DOHH2 (cell line): ENCODE measurements around the gene TLE3.

Experiments
- H3F3A ChIP-seq: fragments of 200-600 bp; sonication (generic), shearing (Covaris generic); 2 replicates; pipeline ENCODE4 v1.6.0; 2016; ENCODE audit warnings: antibody characterized with exemption, mild to moderate bottlenecking; ENCODE audit not compliant: control insufficient read depth, insufficient read depth
- H3K27ac ChIP-seq: fragments of 200-600 bp; sonication (generic); 2 replicates; pipeline ENCODE4 v1.5.1; 2014; ENCODE audit warnings: low read depth, mild to moderate bottlenecking, low read length, moderate library complexity
- H3K27me3 ChIP-seq: fragments of 200-600 bp; sonication (generic); 2 replicates; pipeline ENCODE4 v1.6.1; 2014; ENCODE audit warnings: mild to moderate bottlenecking, low read length, mixed read lengths; ENCODE audit not compliant: control insufficient read depth
- H3K36me3 ChIP-seq: fragments of 200-600 bp; sonication (generic); 2 replicates; pipeline ENCODE4 v1.6.1; 2014; ENCODE audit warnings: mild to moderate bottlenecking, low read length, moderate library complexity, mixed read lengths; ENCODE audit not compliant: control insufficient read depth
- H3K4me1 ChIP-seq: fragments of 200-600 bp; sonication (generic); 2 replicates; pipeline ENCODE4 v1.6.1; 2014; ENCODE audit warnings: mild to moderate bottlenecking, low read length, mixed read lengths; ENCODE audit not compliant: control insufficient read depth
- H3K4me2 ChIP-seq: fragments of 200-600 bp; sonication (generic); 2 replicates; pipeline ENCODE4 v1.6.0; 2014; ENCODE audit warnings: mild to moderate bottlenecking, low read length, moderate library complexity
- H3K4me3 ChIP-seq: fragments of 200-600 bp; sonication (generic); 2 replicates; pipeline ENCODE4 v1.5.1; 2014; ENCODE audit warnings: mild to moderate bottlenecking, low read length, mixed read lengths
- H3K79me2 ChIP-seq: fragments of 200-600 bp; sonication (generic); 2 replicates; pipeline ENCODE4 v1.6.1; 2014; ENCODE audit warnings: mild to moderate bottlenecking, low read length, mixed read lengths; ENCODE audit not compliant: control insufficient read depth
- H3K9me2 ChIP-seq: fragments of 200-600 bp; sonication (generic); replicated peaks from 2 replicates; pipeline ENCODE4 v1.6.1; 2014; ENCODE audit warnings: mild to moderate bottlenecking, low read length, mixed read lengths; ENCODE audit not compliant: control insufficient read depth
- H3K9me3 ChIP-seq: fragments of 200-600 bp; sonication (generic); 2 replicates; pipeline ENCODE4 v1.6.1; 2014; ENCODE audit warnings: antibody characterized with exemption, low read length, mixed read lengths; ENCODE audit not compliant: control insufficient read depth, insufficient read depth
- H4K20me1 ChIP-seq: fragments of 200-600 bp; sonication (generic); 2 replicates; pipeline ENCODE4 v1.6.0; 2014; ENCODE audit warnings: low read depth, mild to moderate bottlenecking, antibody characterized with exemption, low read length, moderate library complexity; ENCODE audit not compliant: control insufficient read depth, insufficient read depth
- CTCF ChIP-seq: fragments of 200-600 bp; sonication (generic); IDR thresholded peaks from one replicate; pipeline ENCODE4 v1.5.1; 2014; ENCODE audit warnings: antibody characterized with exemption, mild to moderate bottlenecking, low read depth, low read length; ENCODE audit not compliant: poor library complexity, severe bottlenecking
- EZH2phosphoT487 ChIP-seq: fragments of 200-600 bp; sonication (generic); IDR thresholded peaks from 2 replicates; pipeline ENCODE4 v1.6.1; 2017; ENCODE audit warnings: borderline replicate concordance, mild to moderate bottlenecking, antibody characterized with exemption, low read length, moderate library complexity, mixed read lengths

Gene TLE3

DNA sequence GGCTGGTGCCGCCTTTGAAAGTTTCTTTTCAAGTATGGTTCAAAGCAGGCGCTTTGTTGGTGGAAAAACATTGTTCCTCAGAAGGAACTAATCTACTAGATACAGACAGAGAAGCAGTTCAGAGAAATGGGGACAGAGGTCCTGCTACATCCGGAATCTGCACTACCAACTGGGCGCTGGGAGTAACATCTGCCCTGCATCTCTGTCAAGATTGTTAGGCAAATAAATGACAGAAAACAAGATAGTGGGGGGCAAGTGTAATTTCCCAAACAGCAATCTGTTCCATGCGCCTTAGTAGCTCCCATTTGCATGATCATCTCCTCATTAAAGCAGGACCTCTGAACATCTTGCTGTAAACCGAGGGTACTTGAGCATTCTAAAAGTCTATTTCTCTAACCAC is 17.4 kb downstream of the TLE3 start:
- no peak overlapping the region for H3K4me3 ChIP-seq
- H3K9me2 ChIP-seq, result no peaks in the 10 kb centered on the region
- no peaks in the 10 kb centered on the region for H3K9me3 ChIP-seq
- no peak for TF ChIP-seq CTCF
- TF ChIP-seq EZH2phosphoT487, result no peak
- H3K27me3 ChIP-seq, result no peaks in the 10 kb centered on the region
- no peak overlapping the region for H3K27ac ChIP-seq
- H3K36me3 ChIP-seq, result peaks cover 92% of the 10 kb centered on the region
- H3K79me2 ChIP-seq, result peaks cover 59% of the 10 kb centered on the region
- H3K4me1 ChIP-seq, result peaks cover 20% of the 10 kb centered on the region
- no peaks in the 10 kb centered on the region for H3F3A ChIP-seq
- H3K4me2 ChIP-seq, result no peak overlapping the region
- H4K20me1 ChIP-seq, result peaks cover 33% of the 10 kb centered on the region

DNA sequence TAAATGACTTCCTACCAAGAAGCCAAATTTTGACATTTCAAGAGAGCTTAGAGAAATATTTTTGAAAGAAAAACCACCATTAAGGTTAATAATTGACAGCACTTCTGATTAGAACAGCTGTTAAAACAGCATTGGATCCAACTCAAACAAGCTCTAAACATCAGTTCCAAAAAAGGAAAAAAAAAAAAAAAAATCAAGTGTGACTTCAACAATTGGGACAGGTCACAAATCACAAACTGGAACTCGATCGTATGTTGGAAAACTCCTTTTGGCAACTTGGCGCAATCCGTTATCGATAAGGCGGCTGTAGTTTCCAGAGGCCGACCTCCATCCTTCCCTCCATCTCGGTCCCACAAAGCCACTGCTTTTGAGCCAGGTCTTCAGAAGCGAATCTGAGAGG is 17.8 kb downstream of the TLE3 start:
- Histone ChIP-seq H4K20me1 (peaks cover 33% of the 10 kb centered on the region), H3K9me2 (no peaks in the 10 kb centered on the region), H3K79me2 (peaks cover 55% of the 10 kb centered on the region), H3K4me3 (no peak overlapping the region), H3K9me3 (no peaks in the 10 kb centered on the region), H3K27me3 (no peaks in the 10 kb centered on the region), H3F3A (no peaks in the 10 kb centered on the region), H3K4me2 (no peak overlapping the region), H3K4me1 (peaks cover 15% of the 10 kb centered on the region), H3K27ac (no peak overlapping the region), H3K36me3 (peaks cover 92% of the 10 kb centered on the region)
- TF ChIP-seq EZH2phosphoT487 (no peak), CTCF (no peak)

DNA sequence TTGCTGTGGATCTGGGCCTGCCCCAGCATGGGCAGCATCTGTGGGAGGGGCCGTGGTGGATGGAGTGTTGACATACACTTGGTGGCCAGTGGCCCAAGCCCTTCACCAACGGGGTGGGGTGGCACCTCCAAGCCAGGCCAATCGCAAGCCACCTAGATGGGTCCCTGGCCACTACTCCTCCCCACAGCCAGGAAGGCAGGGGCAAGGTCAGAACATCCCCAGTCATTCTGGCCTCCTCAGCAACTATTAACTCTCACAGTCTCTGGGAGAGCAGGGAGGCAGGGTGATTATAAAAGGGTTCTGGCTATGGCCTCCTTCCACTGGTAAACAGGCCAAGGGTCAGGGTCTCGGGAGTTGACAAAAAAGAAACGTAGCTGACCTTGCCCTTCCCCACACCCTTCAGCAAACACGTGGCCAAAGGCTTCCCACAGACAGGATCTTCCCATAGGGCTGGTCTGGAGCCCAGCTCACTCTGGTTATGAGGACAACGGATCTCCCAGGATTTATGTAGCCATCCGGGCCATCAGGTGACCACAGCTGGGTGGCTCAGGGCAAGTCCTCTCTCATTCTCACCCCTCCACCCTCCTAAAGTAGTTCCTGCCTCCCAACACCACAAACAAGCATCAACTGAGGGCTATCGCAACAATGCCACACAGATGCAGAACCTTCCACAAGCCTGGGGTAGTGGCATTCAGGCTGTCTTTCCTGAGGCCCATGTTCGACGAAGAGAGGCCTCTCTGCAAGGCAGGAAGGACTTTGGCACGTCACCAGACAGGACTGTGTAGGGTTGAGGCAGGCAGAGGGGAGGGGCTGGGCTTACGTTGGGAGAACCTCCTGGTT is 18.9 kb downstream of the TLE3 start:
- Histone ChIP-seq H3K36me3 (peaks cover 92% of the 10 kb centered on the region), H3K9me2 (no peaks in the 10 kb centered on the region), H3K9me3 (no peaks in the 10 kb centered on the region), H3K79me2 (peaks cover 44% of the 10 kb centered on the region), H3F3A (no peaks in the 10 kb centered on the region), H3K27me3 (no peaks in the 10 kb centered on the region), H3K4me3 (no peak overlapping the region), H3K4me1 (peaks cover 4% of the 10 kb centered on the region), H4K20me1 (peaks cover 24% of the 10 kb centered on the region), H3K27ac (no peak overlapping the region), H3K4me2 (no peak overlapping the region)
- TF ChIP-seq EZH2phosphoT487, result no peak
- TF ChIP-seq CTCF, result no peak
